SHP77 treated with DMSO at 0.1 percent for 48 hours (cell line): Measurements from ENCODE around the gene SUGP1.
"Not testable (repeated sequence)": the region's sequence is repeated elsewhere in the genome, so short reads cannot be mapped to it uniquely, and the experiment has no call there.

Experiments used
- DNase-seq: peaks from one replicate; lab custom pipeline; 2025; lab: John Stamatoyannopoulos, UW

SUGP1 gene

DNA sequence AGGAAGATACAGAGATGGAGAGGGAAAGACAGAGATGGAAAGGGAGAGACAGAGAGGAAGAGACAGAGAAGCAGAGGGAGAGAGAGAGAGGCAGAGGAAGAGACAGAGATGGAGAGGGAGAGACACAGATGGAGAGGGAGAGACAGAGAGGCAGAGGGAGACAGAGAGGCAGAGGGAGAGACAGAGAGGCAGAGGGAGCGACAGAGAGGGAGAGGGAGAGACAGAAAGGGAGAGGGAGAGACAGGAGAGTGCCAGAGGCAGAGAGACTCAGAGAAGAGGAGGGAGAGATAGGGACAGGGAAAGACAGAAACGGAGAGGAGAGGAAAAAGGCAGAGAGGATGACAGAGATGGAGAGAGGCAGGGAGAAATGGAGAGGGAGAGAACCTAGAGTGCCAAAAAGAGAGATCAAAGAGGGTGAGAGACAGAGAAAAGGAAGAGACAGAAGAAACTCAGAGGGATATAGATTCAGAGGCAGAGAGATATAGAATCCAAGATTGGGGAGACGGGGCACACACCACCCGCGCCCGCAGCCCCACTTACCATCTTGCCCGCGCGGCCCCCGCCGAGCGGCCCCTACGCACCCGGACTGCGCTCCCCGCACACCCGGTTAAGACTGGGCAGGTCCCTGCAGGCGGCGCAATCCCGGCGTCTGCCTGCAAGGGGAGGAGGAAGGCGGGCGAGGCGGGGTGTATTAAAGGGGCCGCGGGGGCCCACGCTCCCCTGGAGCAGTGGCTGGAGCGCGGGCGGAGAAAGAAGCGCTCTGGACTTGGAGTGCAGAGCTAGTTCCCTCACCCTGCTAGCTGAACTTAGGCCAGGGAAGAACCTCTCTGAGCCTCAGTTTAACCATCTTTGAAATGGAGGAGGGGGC lies 57.9 kb downstream of the SUGP1 start:
- no peak for DNase-seq

DNA sequence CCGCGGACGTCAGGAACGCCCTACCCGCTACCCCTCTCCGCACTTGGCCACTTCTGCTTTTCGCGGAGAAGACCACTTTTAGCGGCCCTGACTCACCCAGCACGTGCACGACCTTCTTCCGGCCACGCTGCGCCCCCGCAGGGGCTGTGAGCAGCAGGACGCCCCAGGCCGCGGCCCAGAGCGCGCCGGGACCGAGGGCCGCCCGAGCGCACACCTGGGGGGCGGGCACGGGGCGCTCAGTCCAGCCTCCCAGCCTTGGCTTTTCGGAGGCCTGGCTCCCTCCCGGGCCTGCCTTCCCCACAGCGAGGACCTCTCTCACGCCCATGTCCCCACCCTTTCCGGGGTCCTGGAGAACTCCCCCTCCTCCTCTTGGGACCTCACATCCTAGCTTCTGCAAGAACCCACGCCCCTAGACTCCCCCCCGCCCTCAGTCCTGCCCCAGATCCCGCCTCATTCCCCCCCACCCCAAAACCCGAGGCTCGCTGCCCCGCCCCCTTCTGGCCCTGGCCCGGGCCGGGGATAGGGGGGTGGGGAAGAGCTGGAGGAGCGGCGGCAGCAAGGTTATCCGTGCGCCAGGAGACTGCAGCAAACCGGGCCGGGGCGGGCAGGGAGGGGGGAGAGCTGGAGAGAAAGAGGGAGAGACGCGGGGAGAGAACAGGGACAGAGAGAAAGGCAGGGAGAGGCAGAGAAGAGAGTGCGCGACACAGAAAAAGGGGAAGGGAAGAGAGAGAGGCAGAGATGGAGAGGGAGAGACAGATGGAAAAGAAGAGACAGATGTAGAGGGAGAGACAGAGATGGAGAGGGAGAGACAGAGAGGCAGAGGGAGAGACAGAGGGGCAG lies 58.7 kb downstream of the SUGP1 start:
- DNase-seq: no peak

DNA sequence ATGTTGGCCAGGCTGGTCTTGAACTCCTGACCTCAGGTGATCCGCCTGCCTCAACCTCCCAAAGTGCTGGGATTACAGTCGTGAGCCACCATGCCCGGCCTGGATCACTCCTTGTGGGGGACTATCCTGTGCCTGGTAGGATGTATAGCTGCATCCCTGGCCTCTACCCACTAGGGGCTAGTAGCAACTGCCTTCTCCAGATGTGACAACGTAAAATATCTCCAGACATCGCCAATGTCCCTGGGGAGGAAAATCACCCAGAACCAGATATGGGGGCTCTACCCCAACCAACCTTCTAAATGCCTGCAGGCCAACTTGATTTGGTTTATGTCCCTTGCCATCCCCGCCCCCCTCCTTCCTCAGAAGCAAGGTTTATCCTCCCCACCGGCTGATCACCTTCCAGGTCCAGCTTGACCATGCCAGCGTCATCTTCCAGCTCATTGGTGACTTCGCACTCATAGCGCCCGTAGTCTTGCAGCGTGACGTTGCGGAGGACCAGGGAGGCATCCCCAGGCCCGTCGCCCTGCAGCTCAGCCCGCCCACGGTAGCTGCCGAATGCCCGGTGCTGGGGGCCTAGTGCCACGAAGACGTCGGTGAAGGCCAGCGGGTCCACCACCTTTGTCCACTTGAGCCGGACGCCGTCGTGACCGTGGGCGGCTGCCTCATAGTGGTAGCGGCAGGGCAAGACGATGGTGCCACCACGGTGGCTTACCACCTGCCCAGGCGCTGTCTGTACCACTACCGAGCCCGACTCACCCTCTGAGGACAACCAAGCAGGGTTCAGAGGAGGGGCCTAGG lies 59.7 kb downstream of the SUGP1 start:
- no peak for DNase-seq

DNA sequence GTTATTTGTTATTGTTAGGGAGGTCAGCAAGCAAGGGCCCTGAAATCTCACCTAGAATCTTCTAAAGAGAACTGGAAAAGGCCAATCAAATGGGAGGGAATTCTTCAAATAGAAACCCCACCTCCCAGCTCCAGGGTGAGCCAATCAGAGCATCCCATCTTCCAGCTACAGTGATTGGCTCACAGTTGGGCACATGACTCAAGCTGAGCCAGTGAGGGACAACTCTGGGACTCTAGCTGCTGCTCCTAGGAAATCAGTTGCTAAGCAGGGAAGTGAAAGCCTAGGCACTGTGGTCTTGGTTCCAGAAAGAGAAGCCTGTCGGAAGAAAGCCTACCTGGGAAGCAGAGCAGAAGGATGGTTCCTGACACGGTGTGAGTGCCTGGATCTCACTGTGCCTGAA lies 60.6 kb downstream of the SUGP1 start:
- peak; percentile 8 for DNase-seq

DNA sequence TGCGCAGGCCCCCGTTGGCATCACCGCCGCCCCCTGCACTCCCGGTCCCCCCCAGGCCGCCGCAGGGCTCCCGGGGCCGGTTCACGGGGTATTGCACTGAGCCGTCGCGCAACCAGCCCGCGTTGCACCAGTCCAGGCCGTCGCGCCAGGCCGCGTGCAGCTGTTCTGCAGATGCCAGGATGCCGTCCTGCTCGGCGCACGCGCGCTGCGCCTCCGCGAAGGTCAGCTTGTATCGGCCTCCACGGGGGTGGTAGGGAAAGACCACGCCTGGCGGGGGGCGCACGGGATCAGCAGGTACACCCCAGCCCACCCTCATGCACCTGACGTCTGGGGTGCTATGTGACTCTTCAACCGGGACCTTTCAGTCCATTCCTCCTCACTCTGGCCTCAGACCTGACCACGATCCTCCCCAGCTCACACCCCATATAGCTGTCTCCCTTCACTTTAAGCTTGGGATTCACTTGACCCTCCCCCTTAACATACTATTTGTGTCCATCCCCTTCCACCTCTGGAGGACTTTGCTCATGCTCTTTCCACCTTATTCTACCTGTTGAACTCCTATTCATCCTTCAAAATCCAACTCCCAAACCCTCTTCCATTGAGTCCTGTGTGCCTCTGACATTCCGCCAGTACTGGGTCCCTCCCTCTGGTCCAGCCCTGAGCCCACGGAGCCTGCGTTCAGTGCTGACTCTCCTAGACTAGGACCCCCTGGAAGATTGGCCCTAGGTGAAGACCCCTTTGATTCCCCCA lies 61.5 kb downstream of the SUGP1 start:
- DNase-seq: no peak

DNA sequence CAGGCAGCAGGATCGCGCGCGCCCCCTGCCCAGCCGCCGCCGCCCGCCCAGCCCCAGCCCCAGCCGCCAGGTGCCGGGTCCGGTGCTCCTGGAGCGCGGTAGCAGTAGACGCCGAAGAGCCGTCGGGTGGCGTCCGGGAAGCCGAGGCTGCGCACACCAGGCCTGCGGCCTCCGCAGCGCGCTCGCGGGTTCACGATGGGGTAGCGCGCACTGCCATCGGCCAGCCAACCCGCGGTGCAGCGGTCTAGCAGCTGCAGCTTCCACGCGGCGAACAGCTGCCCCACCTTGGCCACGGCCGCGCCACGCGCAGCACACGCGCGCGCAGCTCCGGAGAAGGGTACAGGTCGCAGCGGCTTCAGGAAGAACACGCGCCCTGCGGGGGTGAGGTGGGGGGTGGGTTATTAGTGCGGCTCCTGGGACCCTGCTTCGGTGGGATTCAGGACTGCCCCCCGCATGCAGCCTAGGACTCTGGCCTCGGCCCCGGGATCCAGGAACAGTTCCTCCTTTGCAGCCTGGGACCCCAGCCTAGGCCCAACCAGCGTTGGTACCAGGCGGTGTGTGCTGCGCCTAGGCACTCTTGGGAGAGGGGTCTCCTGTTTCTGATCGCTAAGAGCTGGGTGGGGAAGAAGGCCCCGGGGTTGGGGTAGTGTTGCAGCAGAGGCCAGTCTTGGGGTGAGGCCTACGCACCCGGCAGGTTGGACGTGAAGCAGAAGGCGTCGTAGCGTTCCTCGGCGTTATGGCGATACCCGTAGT lies 62.3 kb downstream of the SUGP1 start:
- no peak for DNase-seq

DNA sequence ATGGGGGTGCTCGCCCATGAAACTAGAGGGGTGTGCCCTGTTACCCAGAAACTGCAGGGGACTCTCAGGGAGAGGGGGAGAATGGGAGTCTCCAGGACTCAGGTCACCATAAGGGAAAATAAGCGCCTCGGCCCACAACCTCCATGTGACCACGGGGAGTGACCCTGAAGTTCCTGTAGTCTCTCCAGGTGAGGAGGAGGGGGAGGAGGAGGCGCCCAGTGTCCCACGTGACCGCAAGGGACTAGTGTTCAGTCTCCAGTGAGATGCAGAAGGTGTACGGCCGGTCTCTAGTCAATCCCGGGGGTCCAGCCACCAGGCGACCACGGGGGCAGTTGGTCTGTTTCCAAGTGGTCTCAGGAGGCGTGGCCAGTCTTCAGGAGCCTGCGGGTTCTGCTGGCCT lies 63.2 kb downstream of the SUGP1 start:
- no peak for DNase-seq

DNA sequence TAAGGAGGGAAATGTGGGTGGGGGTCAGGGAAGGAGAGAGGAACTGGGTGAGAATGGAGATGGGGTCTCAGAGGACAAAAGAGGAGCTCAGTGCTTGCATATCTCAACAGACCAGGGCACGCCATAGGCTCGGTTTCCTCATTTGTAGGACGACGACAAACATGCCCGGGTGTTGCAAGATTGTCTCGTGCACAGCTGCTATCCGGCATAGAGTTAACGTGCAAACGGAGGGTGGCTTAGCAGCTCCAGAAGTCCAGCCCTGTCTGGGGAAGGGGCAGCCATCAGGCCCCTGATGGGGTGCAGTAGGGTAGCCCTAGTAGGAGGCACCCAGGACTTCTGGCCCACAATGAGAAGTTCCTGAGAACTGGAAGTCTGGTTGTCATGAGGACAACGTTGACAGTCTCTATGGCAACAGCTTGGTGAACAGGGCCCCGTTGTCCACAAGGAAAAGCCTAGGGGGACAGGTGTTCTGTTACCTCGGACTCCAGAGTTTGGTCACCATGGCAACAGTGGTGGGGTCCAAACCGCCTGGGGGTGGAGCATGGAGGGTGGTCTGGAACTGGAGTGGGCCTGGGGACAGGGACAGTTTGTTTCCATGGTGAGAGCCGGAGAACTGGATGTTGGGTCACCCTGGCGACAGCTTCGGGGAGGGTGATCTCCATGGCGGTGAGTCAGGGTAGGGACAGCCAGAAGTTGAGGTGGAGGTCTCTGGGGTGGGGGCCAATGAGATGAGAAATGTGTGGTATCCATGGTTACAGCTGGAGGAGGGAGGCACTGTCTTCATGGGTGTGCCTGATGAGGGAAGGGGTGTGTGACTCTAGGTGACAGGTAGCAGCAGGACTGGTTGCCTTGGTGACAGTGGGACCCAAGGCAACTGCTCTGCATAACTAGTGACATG lies 64.0 kb downstream of the SUGP1 start:
- no peak for DNase-seq

DNA sequence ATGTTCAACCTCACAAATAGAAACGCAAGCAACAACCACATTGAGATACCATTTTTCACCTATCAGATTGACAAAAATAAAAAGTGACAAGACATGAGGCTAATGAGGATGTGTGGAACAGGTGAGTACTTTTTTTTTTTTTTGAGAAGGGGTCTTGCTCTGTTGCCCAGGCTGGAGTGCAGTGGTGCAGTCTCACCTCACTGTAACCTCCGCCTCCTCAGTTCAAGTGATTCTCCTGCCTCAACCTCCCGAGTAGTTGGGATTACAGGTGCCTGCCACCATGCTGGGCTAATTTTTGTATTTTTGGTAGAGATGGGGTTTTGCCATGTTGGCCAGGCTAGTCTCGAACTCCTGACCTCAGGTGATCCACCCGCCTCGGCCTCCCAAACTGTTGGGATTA lies 66.9 kb downstream of the SUGP1 start:
- DNase-seq: not testable (repeated sequence)

DNA sequence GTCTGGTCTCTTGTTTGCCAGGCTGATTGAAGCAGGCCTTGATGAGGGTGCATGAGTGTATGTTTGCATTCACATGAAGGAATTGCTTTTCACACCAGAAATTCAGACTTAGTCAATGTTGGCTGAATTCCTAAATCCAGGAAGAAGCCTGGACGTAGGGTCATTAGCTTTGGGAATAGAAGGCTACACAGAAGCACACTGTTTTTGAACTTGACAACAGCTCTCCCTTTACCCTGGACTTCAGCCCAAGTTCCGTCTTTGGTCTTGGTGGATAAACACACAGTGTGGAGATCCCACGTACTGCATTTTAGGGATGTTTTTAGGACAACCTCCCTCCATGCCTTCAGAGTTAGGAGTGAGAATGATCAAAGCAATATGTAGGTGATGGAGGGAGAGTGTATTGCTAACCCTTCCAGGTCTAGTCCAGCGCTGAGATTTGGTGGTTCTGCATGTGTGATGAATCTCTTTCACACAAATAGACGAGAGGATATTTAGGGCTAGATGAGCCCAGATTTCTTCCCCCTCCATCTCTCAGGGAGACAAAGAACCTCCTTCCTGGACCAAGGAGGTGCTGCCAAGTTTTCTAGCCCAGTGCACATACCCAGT lies 70.0 kb downstream of the SUGP1 start:
- no peak for DNase-seq

DNA sequence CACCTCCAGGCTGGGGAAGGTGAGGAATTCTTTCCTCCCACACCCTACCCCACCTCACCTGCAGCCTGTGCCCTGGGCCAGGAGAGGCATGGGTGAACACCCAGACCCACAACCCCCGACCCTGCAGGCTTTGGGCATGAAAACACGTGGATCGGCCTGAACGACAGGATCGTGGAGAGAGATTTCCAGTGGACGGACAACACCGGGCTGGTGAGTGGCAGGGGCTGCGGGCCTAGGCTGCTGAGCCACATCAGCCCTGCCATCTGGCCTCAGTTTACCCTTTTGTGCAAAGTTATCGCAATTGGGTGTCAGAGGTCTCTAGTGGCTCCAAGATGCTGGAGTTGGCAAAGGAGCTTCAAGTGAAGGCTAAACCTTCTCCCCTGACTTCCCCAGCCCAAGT lies 79.8 kb downstream of the SUGP1 start:
- DNase-seq: no peak

DNA sequence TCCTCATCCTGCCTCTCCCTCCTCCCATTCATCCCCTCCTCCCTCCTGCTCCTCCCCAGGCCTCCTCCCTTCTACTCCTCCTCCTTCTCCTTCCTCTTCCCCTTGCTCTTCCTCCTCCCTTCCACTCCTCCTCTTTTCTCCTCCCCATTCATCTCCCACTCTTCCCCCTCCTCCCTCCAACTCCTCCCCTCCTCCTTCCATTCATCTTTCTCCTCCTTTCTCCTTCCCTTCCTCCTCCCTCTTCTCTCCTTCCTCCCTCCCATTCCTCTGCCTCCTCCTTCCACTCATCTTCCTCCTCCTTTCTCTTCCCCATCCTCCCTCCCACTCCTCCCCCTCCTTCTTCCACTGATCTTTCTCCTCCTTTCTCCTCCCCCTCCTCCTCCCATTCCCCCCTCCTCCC lies 80.6 kb downstream of the SUGP1 start:
- DNase-seq: no peak

DNA sequence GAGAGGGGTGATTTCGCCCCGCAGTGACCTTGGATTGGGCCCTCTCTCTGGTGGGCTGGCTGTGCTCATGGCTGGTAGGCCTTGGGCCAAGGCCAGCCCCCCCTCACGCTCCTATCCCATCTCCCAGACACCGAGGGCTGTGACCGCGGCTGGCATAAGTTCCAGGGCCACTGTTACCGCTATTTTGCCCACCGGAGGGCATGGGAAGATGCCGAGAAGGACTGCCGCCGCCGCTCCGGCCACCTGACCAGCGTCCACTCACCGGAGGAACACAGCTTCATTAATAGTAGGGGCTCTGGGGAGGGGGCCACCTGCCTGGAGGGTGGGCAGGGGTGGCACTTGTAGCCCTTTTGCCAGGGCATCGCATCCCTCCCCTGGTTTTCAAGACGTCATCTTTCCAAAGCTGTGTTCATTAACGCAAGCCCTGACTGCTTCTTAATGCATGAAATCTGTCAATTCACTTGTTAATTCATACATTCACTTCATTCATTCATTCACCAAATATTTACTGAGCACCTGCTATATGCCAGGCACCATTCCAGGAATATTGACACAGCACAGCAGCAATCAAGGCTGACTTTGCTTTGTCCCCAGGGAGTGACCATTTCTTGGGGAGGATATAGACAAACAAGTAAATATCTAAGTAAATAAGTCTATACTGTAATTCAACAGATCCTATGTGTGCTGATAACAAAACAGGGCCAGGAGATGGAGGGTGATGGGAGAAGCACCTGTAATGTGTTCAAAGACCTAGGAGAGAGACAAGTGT lies 82.0 kb downstream of the SUGP1 start:
- DNase-seq: no peak

DNA sequence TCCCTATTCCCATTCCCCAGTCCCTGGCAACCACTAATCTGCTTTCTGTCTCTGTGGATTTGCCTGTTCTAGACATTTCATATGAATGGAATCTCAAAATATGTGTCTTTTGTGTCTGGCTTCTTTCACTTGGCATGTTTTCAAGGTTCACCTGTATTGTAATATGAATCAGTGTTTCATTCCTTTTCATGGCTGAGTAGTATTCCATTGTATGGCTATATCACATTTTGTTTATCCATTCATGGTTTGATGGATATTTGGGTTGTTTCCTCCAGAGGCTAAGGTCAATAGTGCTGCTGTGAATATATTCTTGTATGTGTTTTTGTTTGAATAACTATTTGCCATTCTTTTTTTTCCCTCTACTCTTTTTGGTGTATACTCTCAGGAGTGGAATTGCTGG lies 84.1 kb downstream of the SUGP1 start:
- no peak for DNase-seq

DNA sequence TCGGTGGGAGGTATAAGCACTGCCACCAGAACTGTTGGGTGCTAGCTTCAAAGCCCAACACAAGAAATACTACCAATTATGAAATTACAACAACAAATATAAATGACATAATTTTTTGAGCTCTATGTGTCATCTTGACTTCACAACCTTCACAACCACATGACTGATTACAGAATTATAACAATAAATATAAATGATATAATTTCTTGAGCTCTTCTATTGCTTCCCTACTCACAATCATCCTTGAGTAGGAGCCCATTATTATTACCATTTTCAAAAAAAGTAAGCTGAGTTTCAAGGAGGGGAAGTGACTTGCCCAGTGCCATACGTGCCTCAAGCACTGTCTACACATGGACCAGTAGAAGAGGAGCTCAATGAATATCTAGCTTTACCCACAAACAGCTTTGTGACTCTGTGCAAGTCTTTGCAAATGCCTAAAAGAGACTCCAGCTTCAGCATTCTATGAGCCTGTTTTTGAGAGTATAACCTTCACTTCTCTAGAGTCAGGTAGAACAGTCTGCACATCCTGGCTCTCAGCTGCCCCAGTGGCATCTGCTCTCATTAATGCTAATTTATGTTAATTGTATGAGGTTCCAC lies 86.0 kb downstream of the SUGP1 start:
- DNase-seq: no peak

DNA sequence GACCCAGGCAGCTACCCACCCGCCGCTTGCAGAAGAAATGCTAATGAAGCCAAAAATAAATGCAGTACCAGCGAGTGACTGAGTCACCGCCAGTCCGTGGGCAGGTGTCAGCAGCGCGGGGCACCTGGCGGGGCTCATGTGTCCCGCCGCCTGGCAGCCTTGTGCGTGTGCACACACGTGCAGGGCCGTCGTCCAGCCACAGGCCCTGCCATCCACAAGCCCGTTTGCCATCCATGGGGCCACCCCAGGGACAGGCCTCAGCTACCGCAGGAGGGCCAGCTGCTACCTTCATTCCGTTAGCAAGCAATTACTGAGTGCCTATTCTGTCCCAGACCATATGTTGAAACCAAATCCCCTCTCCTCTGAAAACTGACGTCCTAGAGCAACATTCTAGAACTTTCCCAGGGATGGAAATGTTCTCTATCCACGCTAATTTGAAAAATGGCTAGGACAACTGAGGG lies 88.0 kb downstream of the SUGP1 start:
- no peak for DNase-seq

DNA sequence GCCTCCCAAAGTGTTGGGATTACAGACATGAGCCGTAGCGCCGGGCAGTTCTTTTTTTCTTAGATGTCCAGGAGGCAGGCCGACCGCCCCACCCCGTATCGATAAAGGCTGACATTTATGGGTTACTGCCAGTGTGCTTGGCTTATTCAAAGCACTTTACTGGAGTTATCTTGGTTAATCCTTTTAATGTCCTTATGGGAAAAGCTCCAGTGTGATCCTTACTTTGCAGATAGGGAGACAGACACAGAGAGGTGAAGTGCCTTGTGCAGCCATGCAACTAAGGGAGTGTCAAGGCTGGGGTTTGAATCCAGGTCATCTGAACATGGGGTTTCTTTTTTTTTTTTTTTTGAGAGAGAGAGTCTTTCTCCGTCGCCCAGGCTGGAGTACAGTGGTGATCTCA lies 89.3 kb downstream of the SUGP1 start:
- no peak for DNase-seq

DNA sequence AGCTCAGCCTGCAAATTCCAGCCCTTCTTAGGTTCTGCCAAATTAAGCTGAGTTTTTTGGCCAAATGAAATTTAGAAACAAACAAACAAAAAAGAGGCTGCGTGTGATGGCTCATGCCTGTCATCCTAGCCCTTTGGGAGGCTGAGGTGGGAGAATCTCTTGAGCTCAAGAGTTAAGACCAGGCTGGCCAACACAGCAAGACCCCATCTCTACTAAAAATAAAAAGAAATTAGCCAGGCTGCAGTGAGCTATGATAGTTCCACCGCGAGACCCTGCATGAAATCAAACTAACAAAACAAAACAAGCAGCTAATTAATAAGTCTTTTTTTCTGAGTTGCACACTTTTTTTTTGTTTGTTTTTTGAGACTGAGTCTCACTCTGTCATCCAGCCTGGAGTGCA lies 90.6 kb downstream of the SUGP1 start:
- no peak for DNase-seq
